CD8-positive, alpha-beta memory T cell (primary cell): ENCODE measurements around the gene KRTAP11-1. TPM values are rescaled to one million over a fixed set of nuclear protein-coding genes. Genes with fewer than 3 reads are reported as not detected.

Experiments
- CTCF ChIA-PET: fragments of 350-600 bp; sonication (Branson Sonifier 250); formaldehyde crosslinking; loops from one replicate; lab custom pipeline; 2021; ENCODE audit warnings: antibody characterized with exemption; lab: Charles Lee
- POLR2A ChIA-PET: fragments of 350-600 bp; sonication (Branson Sonifier 250); formaldehyde crosslinking; loops from one replicate; lab custom pipeline; 2021; ENCODE audit warnings: antibody characterized with exemption; lab: Charles Lee
- DNase-seq, 5 donors: peaks; one replicate each; pipeline versions ENCODE4 v3.0.0 to v3.0.0-alpha.2; 2020 to 2022; ENCODE audit warnings: mixed read lengths in 1 of 5
- H3K27ac ChIP-seq: one replicate; pipeline ENCODE4 v1.7.0; 2013; ENCODE audit warnings: low read depth, mild to moderate bottlenecking, low read length, moderate library complexity
- H3K27me3 ChIP-seq: 2 replicates; pipeline ENCODE4 v1.7.0; 2013; ENCODE audit warnings: low read length, mild to moderate bottlenecking; ENCODE audit not compliant: insufficient read depth, poor library complexity, severe bottlenecking
- H3K36me3 ChIP-seq: 2 replicates; pipeline ENCODE4 v1.7.0; 2013; ENCODE audit warnings: mild to moderate bottlenecking, low read length, moderate library complexity; ENCODE audit not compliant: insufficient read depth
- H3K4me1 ChIP-seq: 2 replicates; pipeline ENCODE4 v1.7.0; 2013; ENCODE audit warnings: mild to moderate bottlenecking, low read length, moderate library complexity; ENCODE audit not compliant: insufficient read depth
- H3K4me3 ChIP-seq: 2 replicates; pipeline ENCODE4 v1.7.0; 2013; ENCODE audit warnings: mild to moderate bottlenecking, low read length
- H3K9me3 ChIP-seq: 2 replicates; pipeline ENCODE4 v1.7.0; 2013; ENCODE audit warnings: mild to moderate bottlenecking, low read length
- H3K27ac Mint-ChIP-seq, 8 donors: one replicate each; pipeline ENCODE4 v1.8.0; 2020 to 2021; ENCODE audit warnings: mixed read lengths in 8 of 8, mild to moderate bottlenecking in 6 of 8, inconsistent platforms in 3 of 8, moderate library complexity in 3 of 8
- H3K27me3 Mint-ChIP-seq, 2 donors: one replicate each; pipeline ENCODE4 v1.8.0; 2020 to 2021; ENCODE audit warnings: mixed read lengths in 2 of 2, mild to moderate bottlenecking in 1 of 2, moderate library complexity in 1 of 2
- H3K36me3 Mint-ChIP-seq, 3 donors: one replicate each; pipeline ENCODE4 v1.8.0; 2020 to 2021; ENCODE audit warnings: mixed read lengths in 3 of 3, inconsistent platforms in 1 of 3, mild to moderate bottlenecking in 1 of 3
- H3K4me1 Mint-ChIP-seq, 3 donors: one replicate each; pipeline ENCODE4 v1.8.0; 2020 to 2021; ENCODE audit warnings: mixed read lengths in 3 of 3, inconsistent platforms in 1 of 3, mild to moderate bottlenecking in 1 of 3
- H3K4me3 Mint-ChIP-seq, 7 donors: one replicate each; pipeline ENCODE4 v1.8.0; 2020 to 2021; ENCODE audit warnings: mixed read lengths in 7 of 7, mild to moderate bottlenecking in 6 of 7, moderate library complexity in 4 of 7, inconsistent platforms in 2 of 7
- H3K9me3 Mint-ChIP-seq, 5 donors: one replicate each; pipeline ENCODE4 v1.8.0; 2020 to 2022; ENCODE audit warnings: mixed read lengths in 5 of 5, mild to moderate bottlenecking in 3 of 5, moderate library complexity in 2 of 5, inconsistent platforms in 1 of 5
- polyA plus RNA-seq: library from polyadenylated mRNA; unstranded; fragments of 300-500 nt; fragmentation: Illumina TruSeq; gene quantifications from one replicate; pipeline ENCODE4 v1.2.3, GENCODE V29; 2021
- total RNA-seq, 2 experiments: library from RNA; stranded (reverse); gene quantifications; one replicate each; pipeline ENCODE4 v1.2.3, GENCODE V29; 2021

Gene KRTAP11-1, protein sequence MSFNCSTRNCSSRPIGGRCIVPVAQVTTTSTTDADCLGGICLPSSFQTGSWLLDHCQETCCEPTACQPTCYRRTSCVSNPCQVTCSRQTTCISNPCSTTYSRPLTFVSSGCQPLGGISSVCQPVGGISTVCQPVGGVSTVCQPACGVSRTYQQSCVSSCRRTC
- total RNA-seq (not detected), polyA plus RNA-seq (not detected)

- Mint-ChIP-seq H3K27me3 (peaks cover 0 to 10% of the 10 kb centered on the region in 2 donors), H3K9me3 (no peaks in the 10 kb centered on the region), H3K27ac (no peak within 1 kb of the TSS), H3K36me3 (peaks cover 0 to 2% (median 0%) of the 10 kb centered on the region in 3 donors), H3K4me1 (no peaks in the 10 kb centered on the region), H3K4me3 (no peak within 1 kb of the TSS)
- ChIA-PET POLR2A (no interaction called here), CTCF (no interaction called here)
- no peak for DNase-seq
- H3K36me3 ChIP-seq = no peaks in the 10 kb centered on the region
- H3K4me1 ChIP-seq = no peaks in the 10 kb centered on the region
- H3K4me3 ChIP-seq = no peak within 1 kb of the TSS
- H3K9me3 ChIP-seq = no peaks in the 10 kb centered on the region
- no peaks in the 10 kb centered on the region for H3K27me3 ChIP-seq
- no peak within 1 kb of the TSS for H3K27ac ChIP-seq
Measured at GRCh38 chr21:30881480-30881879, at the start of gene KRTAP11-1. Gene KRTAP11-1, minus strand, starts transcription at chr21:30881580. Its CDS starts 56 bp downstream, at chr21:30881524.

DNA sequence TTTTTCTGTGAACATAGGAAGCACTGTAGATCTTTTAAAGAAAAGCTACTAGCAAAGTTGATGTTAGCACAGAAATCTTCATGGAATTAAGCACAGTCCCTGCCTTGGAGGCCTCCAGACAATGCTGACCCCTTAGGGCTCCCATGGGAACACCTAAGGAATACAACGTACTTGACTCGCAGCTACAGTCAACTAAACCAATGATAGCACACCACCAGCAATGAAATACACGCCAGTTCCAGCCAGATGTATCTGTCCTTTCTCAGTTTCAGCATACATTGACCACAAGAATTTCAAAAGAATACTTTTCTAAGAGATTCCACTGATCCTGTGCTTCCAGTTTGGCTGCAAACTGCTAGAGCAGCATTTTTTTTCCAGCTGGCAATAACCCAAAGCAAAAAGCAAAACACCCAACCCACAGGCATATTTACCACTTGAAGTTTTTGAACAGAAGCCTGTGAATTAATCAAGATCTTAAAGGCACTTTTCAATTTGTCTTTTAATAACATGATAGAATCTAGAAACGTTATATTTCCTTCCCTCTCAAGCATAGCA is 42.8 kb upstream of the KRTAP11-1 start:
- no peak for DNase-seq
- Histone ChIP-seq H3K4me3 (no peak overlapping the region), H3K9me3 (no peaks in the 10 kb centered on the region), H3K4me1 (no peaks in the 10 kb centered on the region), H3K27me3 (no peaks in the 10 kb centered on the region), H3K36me3 (no peaks in the 10 kb centered on the region), H3K27ac (no peak overlapping the region)
- H3K4me1 Mint-ChIP-seq = no peaks in the 10 kb centered on the region
- H3K9me3 Mint-ChIP-seq = peaks cover 2 to 9% (median 4%) of the 10 kb centered on the region in 5 donors
- POLR2A ChIA-PET = no interaction called here
- H3K27me3 Mint-ChIP-seq = peaks cover 5 to 38% of the 10 kb centered on the region in 2 donors
- no peak overlapping the region for H3K4me3 Mint-ChIP-seq
- CTCF ChIA-PET = no interaction called here
- H3K27ac Mint-ChIP-seq = no peak overlapping the region
- peaks cover 0 to 15% (median 0%) of the 10 kb centered on the region in 3 donors for H3K36me3 Mint-ChIP-seq

DNA sequence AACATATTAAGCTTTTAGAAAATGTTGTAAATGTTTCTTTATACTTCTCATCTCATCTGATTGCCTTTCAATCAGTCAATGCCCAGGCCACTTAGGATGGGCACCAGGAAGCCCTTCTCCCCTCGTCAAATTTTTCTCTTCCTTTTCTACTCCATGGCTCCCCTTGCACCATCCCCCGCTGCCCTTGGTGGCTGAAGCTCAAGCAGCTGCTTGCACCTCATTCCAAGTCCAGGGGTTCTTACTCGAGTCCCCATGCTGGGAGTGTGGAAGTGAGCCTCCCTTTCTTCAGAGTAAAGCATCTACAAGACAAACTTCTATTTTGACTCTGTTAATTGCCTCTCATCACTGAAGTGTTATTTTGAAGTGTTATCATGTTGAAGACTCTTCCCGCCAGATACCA is 39.7 kb upstream of the KRTAP11-1 start:
- Histone ChIP-seq H3K27ac (no peak overlapping the region), H3K4me1 (no peaks in the 10 kb centered on the region), H3K27me3 (no peaks in the 10 kb centered on the region), H3K9me3 (no peaks in the 10 kb centered on the region), H3K4me3 (no peak overlapping the region), H3K36me3 (no peaks in the 10 kb centered on the region)
- POLR2A ChIA-PET = no interaction called here
- no peaks in the 10 kb centered on the region for H3K4me1 Mint-ChIP-seq
- no peak for DNase-seq
- peaks cover 0 to 6% (median 0%) of the 10 kb centered on the region in 3 donors for H3K36me3 Mint-ChIP-seq
- peaks cover 3 to 35% of the 10 kb centered on the region in 2 donors for H3K27me3 Mint-ChIP-seq
- no peak overlapping the region for H3K4me3 Mint-ChIP-seq
- H3K27ac Mint-ChIP-seq = no peak overlapping the region
- H3K9me3 Mint-ChIP-seq = peaks cover 0 to 2% (median 0%) of the 10 kb centered on the region in 5 donors
- CTCF ChIA-PET = no interaction called here

- peaks cover 0 to 3% (median 0%) of the 10 kb centered on the region in 3 donors for H3K36me3 Mint-ChIP-seq
- Histone ChIP-seq H3K9me3 (no peaks in the 10 kb centered on the region), H3K36me3 (no peaks in the 10 kb centered on the region), H3K27ac (no peak overlapping the region), H3K4me1 (no peaks in the 10 kb centered on the region), H3K4me3 (no peak overlapping the region), H3K27me3 (no peaks in the 10 kb centered on the region)
- H3K4me1 Mint-ChIP-seq = no peaks in the 10 kb centered on the region
- CTCF ChIA-PET = interaction anchor here (0.7 kb wide), 1 partner anchor 142 kb away, joined by 3 read pairs; no protein-coding TSS in a partner anchor
- no peak overlapping the region for H3K27ac Mint-ChIP-seq
- no peak for DNase-seq
- POLR2A ChIA-PET = interaction anchor here (0.5 kb wide), 1 partner anchor 23 kb away, joined by 7 read pairs; no protein-coding TSS in a partner anchor
- H3K9me3 Mint-ChIP-seq = no peaks in the 10 kb centered on the region
- H3K4me3 Mint-ChIP-seq = no peak overlapping the region
- peaks cover 1 to 23% of the 10 kb centered on the region in 2 donors for H3K27me3 Mint-ChIP-seq
Measured at GRCh38 chr21:30917557-30917956, 36.2 kb upstream of the KRTAP11-1 start.

DNA sequence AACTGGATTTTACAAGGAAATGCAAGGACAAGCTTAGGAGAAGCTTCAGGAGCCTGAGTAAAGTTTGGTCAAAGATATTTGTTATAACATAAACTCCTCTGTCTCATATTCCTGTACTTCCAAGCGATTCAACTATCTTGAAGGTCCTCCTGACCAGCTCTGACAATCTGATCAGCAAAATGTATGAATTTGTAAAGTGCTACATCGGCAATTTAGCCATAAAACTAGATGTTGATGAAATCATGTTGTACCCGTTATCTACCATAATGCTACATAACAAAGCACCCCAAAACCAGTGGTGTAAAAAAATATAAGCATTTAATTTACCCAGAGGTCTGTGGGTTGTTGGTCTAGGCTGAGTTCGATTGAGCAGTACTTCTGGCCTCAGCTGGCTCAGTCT is 19.5 kb upstream of the KRTAP11-1 start:
- Mint-ChIP-seq H3K27me3 (peaks cover 5 to 38% of the 10 kb centered on the region in 2 donors), H3K4me3 (no peak overlapping the region), H3K27ac (no peak overlapping the region), H3K4me1 (no peaks in the 10 kb centered on the region), H3K9me3 (no peaks in the 10 kb centered on the region), H3K36me3 (no peaks in the 10 kb centered on the region)
- Histone ChIP-seq H3K4me3 (no peak overlapping the region), H3K27me3 (no peaks in the 10 kb centered on the region), H3K36me3 (no peaks in the 10 kb centered on the region), H3K27ac (no peak overlapping the region), H3K4me1 (no peaks in the 10 kb centered on the region), H3K9me3 (no peaks in the 10 kb centered on the region)
- POLR2A ChIA-PET = no interaction called here
- CTCF ChIA-PET = no interaction called here
- no peak for DNase-seq

DNA sequence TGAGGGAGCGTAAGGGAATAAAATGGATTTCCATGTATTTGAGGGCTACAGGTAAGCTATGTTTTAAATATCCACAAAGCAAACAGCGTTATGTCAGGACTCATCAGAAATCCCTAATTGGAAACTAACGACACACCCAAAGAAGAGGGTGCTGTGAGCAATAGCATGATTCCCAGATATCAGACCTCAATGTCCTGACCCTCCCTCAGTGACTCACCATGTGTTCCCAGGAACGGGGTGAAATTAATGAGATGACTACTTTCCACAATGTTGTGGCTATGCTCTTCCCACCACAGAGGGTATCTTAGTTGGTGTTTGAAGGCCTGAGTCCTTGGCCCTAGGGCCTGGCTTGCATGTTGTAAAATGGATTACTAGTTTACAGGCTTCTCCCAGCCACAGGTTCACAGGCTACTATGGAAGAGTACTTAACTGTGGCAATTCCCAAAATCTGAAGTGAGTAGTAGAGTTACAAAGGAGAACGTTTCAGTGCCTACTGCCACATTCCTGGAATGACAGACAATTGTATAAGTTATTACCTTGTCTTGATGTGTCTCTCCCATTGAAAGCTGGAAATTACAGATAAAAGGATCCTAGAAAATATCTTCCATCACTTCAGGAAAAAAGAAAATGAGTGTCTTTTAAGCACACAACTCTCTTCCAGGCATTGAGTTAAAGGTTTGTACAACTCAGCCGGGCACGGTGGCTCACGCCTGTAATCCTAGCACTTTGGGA is 1.7 kb upstream of the KRTAP11-1 start:
- Mint-ChIP-seq H3K9me3 (no peaks in the 10 kb centered on the region), H3K4me3 (no peak overlapping the region), H3K36me3 (no peaks in the 10 kb centered on the region), H3K4me1 (no peaks in the 10 kb centered on the region), H3K27me3 (no peaks in the 10 kb centered on the region), H3K27ac (no peak overlapping the region)
- Histone ChIP-seq H3K4me3 (no peak overlapping the region), H3K36me3 (no peaks in the 10 kb centered on the region), H3K9me3 (no peaks in the 10 kb centered on the region), H3K27me3 (no peaks in the 10 kb centered on the region), H3K27ac (no peak overlapping the region), H3K4me1 (no peaks in the 10 kb centered on the region)
- CTCF ChIA-PET = no interaction called here
- DNase-seq = no peak
- POLR2A ChIA-PET = no interaction called here

GRCh38 chr21:30880914-30881313 is 466 bp downstream of the KRTAP11-1 start:
- Mint-ChIP-seq H3K9me3 (no peaks in the 10 kb centered on the region), H3K27me3 (peaks cover 0 to 12% of the 10 kb centered on the region in 2 donors), H3K4me3 (no peak overlapping the region), H3K4me1 (no peaks in the 10 kb centered on the region), H3K27ac (no peak overlapping the region), H3K36me3 (peaks cover 0 to 2% (median 0%) of the 10 kb centered on the region in 3 donors)
- Histone ChIP-seq H3K4me1 (no peaks in the 10 kb centered on the region), H3K36me3 (no peaks in the 10 kb centered on the region), H3K27ac (no peak overlapping the region), H3K9me3 (no peaks in the 10 kb centered on the region), H3K27me3 (no peaks in the 10 kb centered on the region), H3K4me3 (no peak overlapping the region)
- no peak for DNase-seq
- CTCF ChIA-PET = no interaction called here
- POLR2A ChIA-PET = no interaction called here

- peaks cover 0 to 2% (median 0%) of the 10 kb centered on the region in 5 donors for H3K9me3 Mint-ChIP-seq
- Histone ChIP-seq H3K27ac (no peak overlapping the region), H3K36me3 (no peaks in the 10 kb centered on the region), H3K4me1 (no peaks in the 10 kb centered on the region), H3K27me3 (no peaks in the 10 kb centered on the region), H3K9me3 (no peaks in the 10 kb centered on the region), H3K4me3 (no peak overlapping the region)
- no peak overlapping the region for H3K27ac Mint-ChIP-seq
- peaks cover 0 to 2% (median 0%) of the 10 kb centered on the region in 3 donors for H3K36me3 Mint-ChIP-seq
- CTCF ChIA-PET = no interaction called here
- no peaks in the 10 kb centered on the region for H3K4me1 Mint-ChIP-seq
- H3K27me3 Mint-ChIP-seq = peaks cover 0 to 16% of the 10 kb centered on the region in 2 donors
- DNase-seq = no peak
- no peak overlapping the region for H3K4me3 Mint-ChIP-seq
- POLR2A ChIA-PET = no interaction called here
Measured at GRCh38 chr21:30874526-30874925, 6.9 kb downstream of the KRTAP11-1 start.
